A549 (cell line): ENCODE measurements around the gene PRRT4. TPM values are rescaled to one million over a fixed set of nuclear protein-coding genes. Genes with fewer than 3 reads are reported as not detected.
A peak's percentile ranks its signal among the peaks of the same experiment; 100 is the strongest.

ENCODE experiments used
- ATAC-seq, 2 experiments: fragments of 200-7000 bp in 1 of 2; fragments of >200 bp in 1 of 2; cut with Nextera tagmentation in 1 of 2; cut with Tn5 transposase in 1 of 2; 3 replicates each; pipeline versions ENCODE4 v1.8.0 to v1.9.1; 2018 to 2020; ENCODE audit warnings: mild to moderate bottlenecking in 1 of 2, moderate library complexity in 1 of 2
- CTCF ChIA-PET: fragments of 300-600 bp; sonication (Branson Sonifier 250); formaldehyde crosslinking; extraction: SDS; loops from one replicate; lab custom pipeline; 2021; ENCODE audit warnings: antibody characterized with exemption, inconsistent platforms; lab: Yijun Ruan, JAX
- POLR2A ChIA-PET: fragments of 350-600 bp; formaldehyde crosslinking; extraction: SDS; loops from one replicate; lab custom pipeline; 2021; ENCODE audit warnings: antibody characterized with exemption, inconsistent platforms; lab: Yijun Ruan, JAX
- DNase-seq, 2 experiments: peaks; one replicate each; pipeline versions ENCODE4 v3.0.0 to v3.0.0-alpha.2; 2011 to 2016; ENCODE audit warnings: low read depth in 1 of 2, low spot score in 1 of 2
- FAIRE-seq: peaks from 2 replicates; lab custom pipeline; 2011; peaks lifted over from hg19 to GRCh38; lab: Jason Lieb, UNC
- H3K27ac ChIP-seq, 2 experiments: fragments of >200 bp; sonication (Bioruptor Twin); formaldehyde crosslinking; 3 replicates each; pipeline ENCODE4 v1.5.1; 2016 to 2017
- H3K4me1 ChIP-seq: fragments of >200 bp; sonication (Bioruptor Twin); formaldehyde crosslinking; 3 replicates; pipeline ENCODE4 v1.6.1; 2016
- H3K4me2 ChIP-seq: fragments of >200 bp; sonication (Bioruptor Twin); formaldehyde crosslinking; 3 replicates; pipeline ENCODE4 v1.6.1; 2016
- H3K4me3 ChIP-seq: fragments of >200 bp; sonication (Bioruptor Twin); formaldehyde crosslinking; 3 replicates; pipeline ENCODE4 v1.5.1; 2016
- H3K9me3 ChIP-seq: fragments of >200 bp; sonication (Bioruptor Twin); formaldehyde crosslinking; 3 replicates; pipeline ENCODE4 v1.6.1; 2016
- BHLHE40 ChIP-seq: IDR thresholded peaks from 2 replicates; pipeline ENCODE4 v1.6.1; 2012; ENCODE audit warnings: low read depth, low read length, inconsistent platforms
- CTCF ChIP-seq: fragments of >200 bp; sonication (Bioruptor Twin); formaldehyde crosslinking; IDR thresholded peaks from 3 replicates; pipeline ENCODE4 v1.5.1; 2016
- ELK1 ChIP-seq: fragments of 150-350 bp; IDR thresholded peaks from 2 replicates; pipeline ENCODE4 v1.6.1; 2014; ENCODE audit warnings: low read depth, mild to moderate bottlenecking, low read length
- ESRRA ChIP-seq: fragments of 150-350 bp; IDR thresholded peaks from 2 replicates; pipeline ENCODE4 v1.6.1; 2014; ENCODE audit warnings: mild to moderate bottlenecking, low read length, borderline replicate concordance
- FOXS1 ChIP-seq: fragments of 250-450 bp; sonication (Bioruptor Pico); IDR thresholded peaks from 2 replicates; pipeline ENCODE4 v1.5.0; 2020; ENCODE audit warnings: mild to moderate bottlenecking, moderate library complexity
- GATA3 ChIP-seq: IDR thresholded peaks from 2 replicates; pipeline ENCODE4 v1.6.1; 2012; ENCODE audit warnings: borderline replicate concordance
- HDAC2 ChIP-seq: fragments of 200-600 bp; sonication (generic); IDR thresholded peaks from 2 replicates; pipeline ENCODE4 v1.6.1; 2016
- HES2 ChIP-seq: fragments of >200 bp; sonication (Bioruptor Twin); formaldehyde crosslinking; IDR thresholded peaks from 2 replicates; pipeline ENCODE4 v1.6.1; 2016
- HOXB13 ChIP-seq: fragments of 250-450 bp; sonication (Bioruptor Pico); IDR thresholded peaks from 2 replicates; pipeline ENCODE4 v1.5.0; 2020; ENCODE audit warnings: low read depth, mild to moderate bottlenecking, moderate library complexity
- JUN ChIP-seq, 2 experiments: fragments of >200 bp; sonication (Bioruptor Twin); formaldehyde crosslinking; IDR thresholded peaks; 2 replicates in 1 of 2; 3 replicates in 1 of 2; pipeline ENCODE4 v1.6.1; 2016 to 2017
- JUNB ChIP-seq: fragments of >200 bp; sonication (Bioruptor Twin); formaldehyde crosslinking; IDR thresholded peaks from 2 replicates; pipeline ENCODE4 v1.6.1; 2016
- MAZ ChIP-seq: fragments of 150-350 bp; IDR thresholded peaks from 2 replicates; pipeline ENCODE4 v1.6.1; 2014; ENCODE audit warnings: antibody characterized with exemption, low read depth, low read length, borderline replicate concordance
- POLR2A ChIP-seq: IDR thresholded peaks from 2 replicates; pipeline ENCODE4 v1.6.1; 2012; ENCODE audit warnings: mild to moderate bottlenecking, low read length
- RAD21 ChIP-seq, 2 experiments: fragments of >200 bp in 1 of 2; sonication (Bioruptor Twin) in 1 of 2; formaldehyde crosslinking in 1 of 2; IDR thresholded peaks in 1 of 2; conservative IDR thresholded peaks in 1 of 2; 2 replicates in 1 of 2; 3 replicates in 1 of 2; pipeline ENCODE4 v1.6.1; 2012 to 2018; ENCODE audit warnings: inconsistent platforms in 1 of 2
- RCOR1 ChIP-seq: fragments of 150-350 bp; IDR thresholded peaks from 2 replicates; pipeline ENCODE4 v1.6.1; 2014; ENCODE audit warnings: antibody characterized with exemption, low read length, low read depth
- REST ChIP-seq: fragments of 200-600 bp; sonication (generic); IDR thresholded peaks from 2 replicates; pipeline ENCODE4 v1.6.1; 2016; ENCODE audit warnings: antibody characterized with exemption, mild to moderate bottlenecking, moderate library complexity
- RFX5 ChIP-seq: fragments of 450-650 bp; IDR thresholded peaks from 2 replicates; pipeline ENCODE4 v1.7.1; 2014; ENCODE audit warnings: antibody characterized with exemption, mild to moderate bottlenecking, moderate library complexity
- SMC3 ChIP-seq: fragments of >200 bp; sonication (Bioruptor Twin); formaldehyde crosslinking; IDR thresholded peaks from 3 replicates; pipeline ENCODE4 v1.6.1; 2018; ENCODE audit warnings: inconsistent platforms
- SREBF2 ChIP-seq: fragments of 450-650 bp; IDR thresholded peaks from 2 replicates; pipeline ENCODE4 v1.6.1; 2014; ENCODE audit warnings: mild to moderate bottlenecking, moderate library complexity
- ZC3H11A ChIP-seq: fragments of 450-650 bp; IDR thresholded peaks from 2 replicates; pipeline ENCODE4 v1.6.1; 2014; ENCODE audit warnings: antibody characterized with exemption, mild to moderate bottlenecking
- WGBS: methylation state at CpG from one replicate; pipeline ENCODE4 v1.1.6; 2017; ENCODE audit errors: missing lambda C conversion rate; 5-methylcytosine and 5-hydroxymethylcytosine counted together
- polyA plus RNA-seq, 4 experiments: library from polyadenylated mRNA; depleted of rRNA in 3 of 4; stranded (reverse); fragments of >200 nt; fragmentation: RNase III in 1 of 4; extraction: RNeasy Plus Mini Kit Qiagen cat#74134 plus additional on column Dnase treatment in 1 of 4; gene quantifications; 2 replicates in 3 of 4; 3 replicates in 1 of 4; pipeline ENCODE4 v1.2.3, GENCODE V29; 2011 to 2017
- TF ChIP-seq, protein P1 (sequence below): fragments of 250-450 bp; sonication (Bioruptor Pico); IDR thresholded peaks from 2 replicates; pipeline ENCODE4 v1.5.0; 2021; ENCODE audit warnings: mild to moderate bottlenecking, moderate library complexity, borderline replicate concordance
- TF ChIP-seq, protein P2 (sequence below): fragments of 250-450 bp; sonication (Bioruptor Pico); IDR thresholded peaks from 2 replicates; pipeline ENCODE4 v1.5.0; 2020; ENCODE audit warnings: low read depth, mild to moderate bottlenecking, moderate library complexity
- TF ChIP-seq, protein P3 (sequence below): IDR thresholded peaks from 2 replicates; pipeline ENCODE4 v1.6.1; 2012

Gene PRRT4
- polyA plus RNA-seq, 2 of the 4 experiments (the other 2 are of a cell fraction), result 0.15 to 0.18 TPM

DNA sequence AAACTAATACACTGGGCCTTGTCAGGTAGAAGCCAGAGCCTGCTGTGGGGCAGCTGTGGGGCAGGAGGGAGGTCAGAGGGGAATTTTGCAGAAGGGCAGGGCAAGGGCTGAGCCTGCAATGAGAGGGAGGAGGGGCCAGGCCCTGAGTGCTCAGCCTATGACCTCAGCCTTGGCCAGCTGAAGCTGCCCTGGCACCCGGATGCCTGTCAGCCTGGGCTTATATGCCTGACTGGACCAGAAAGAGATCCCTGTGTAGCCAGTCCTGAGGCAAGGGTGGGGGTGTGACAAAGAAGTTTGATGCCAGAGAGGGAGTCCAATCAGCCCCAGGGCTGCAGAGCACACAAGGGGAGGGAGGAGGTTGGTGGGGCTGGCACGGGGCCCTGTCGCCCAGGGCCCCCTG is 22.3 kb upstream of the PRRT4 start:
- peak; percentile 6 to 24; a peak in 3 of 6 replicates for ATAC-seq

DNA sequence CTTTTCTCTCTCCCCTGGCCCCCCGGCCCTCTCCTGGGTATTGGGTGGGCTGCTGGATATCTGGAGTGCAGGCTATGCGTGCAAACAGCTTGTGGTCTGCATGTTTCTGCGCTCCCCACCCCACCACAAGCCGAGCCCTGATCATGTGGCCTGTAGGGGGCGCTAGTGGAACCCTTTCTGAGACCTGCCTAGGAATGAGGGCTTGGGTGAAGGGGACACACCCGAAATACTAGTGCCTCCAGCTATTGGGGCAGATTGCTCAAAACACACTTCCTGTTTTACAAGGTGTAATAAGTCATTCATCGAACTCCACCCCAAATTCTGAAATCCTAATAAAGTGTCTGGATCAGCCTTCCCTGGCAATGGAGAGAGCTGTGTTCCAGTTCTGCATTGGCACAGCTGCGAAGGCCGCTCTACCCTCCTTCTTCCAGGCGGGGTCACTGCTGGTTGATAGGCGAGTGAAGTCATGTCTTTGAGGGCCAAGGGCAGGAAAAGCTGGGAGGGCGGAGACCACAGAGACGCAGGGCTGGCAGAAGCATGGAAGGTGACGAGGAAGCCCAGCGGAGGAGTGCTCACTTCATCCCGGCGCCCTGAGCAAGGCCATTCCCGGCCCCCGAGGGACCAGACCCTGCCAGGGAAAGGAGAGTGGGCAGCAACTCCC is 19.8 kb upstream of the PRRT4 start:
- Histone ChIP-seq H3K4me3 (no peak overlapping the region), H3K27ac (no peak overlapping the region), H3K4me1 (no peaks in the 10 kb centered on the region), H3K9me3 (no peaks in the 10 kb centered on the region), H3K4me2 (no peak overlapping the region)
- 54% methylated on average over 19 of the region's 19 CpGs for WGBS
- POLR2A ChIA-PET, result interaction anchor here (1.3 kb wide), 1 partner anchor 37 kb away, joined by 3 read pairs; the partner anchor contains the start of gene RBM28
- CTCF ChIA-PET, result interaction anchor here (0.9 to 38.8 kb wide), 12 partner anchors 8 to 45 kb away, joined by 3 to 800 read pairs (median 4); partner anchors contain the start of gene RBM28
- TF ChIP-seq, protein P1, sequence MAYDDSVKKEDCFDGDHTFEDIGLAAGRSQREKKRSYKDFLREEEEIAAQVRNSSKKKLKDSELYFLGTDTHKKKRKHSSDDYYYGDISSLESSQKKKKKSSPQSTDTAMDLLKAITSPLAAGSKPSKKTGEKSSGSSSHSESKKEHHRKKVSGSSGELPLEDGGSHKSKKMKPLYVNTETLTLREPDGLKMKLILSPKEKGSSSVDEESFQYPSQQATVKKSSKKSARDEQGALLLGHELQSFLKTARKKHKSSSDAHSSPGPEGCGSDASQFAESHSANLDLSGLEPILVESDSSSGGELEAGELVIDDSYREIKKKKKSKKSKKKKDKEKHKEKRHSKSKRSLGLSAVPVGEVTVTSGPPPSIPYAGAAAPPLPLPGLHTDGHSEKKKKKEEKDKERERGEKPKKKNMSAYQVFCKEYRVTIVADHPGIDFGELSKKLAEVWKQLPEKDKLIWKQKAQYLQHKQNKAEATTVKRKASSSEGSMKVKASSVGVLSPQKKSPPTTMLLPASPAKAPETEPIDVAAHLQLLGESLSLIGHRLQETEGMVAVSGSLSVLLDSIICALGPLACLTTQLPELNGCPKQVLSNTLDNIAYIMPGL (CRISPR knock-in tag), result no peak
- peak; percentile 48 for TF ChIP-seq CTCF
- TF ChIP-seq ELK1, result no peak
- TF ChIP-seq, protein P2, sequence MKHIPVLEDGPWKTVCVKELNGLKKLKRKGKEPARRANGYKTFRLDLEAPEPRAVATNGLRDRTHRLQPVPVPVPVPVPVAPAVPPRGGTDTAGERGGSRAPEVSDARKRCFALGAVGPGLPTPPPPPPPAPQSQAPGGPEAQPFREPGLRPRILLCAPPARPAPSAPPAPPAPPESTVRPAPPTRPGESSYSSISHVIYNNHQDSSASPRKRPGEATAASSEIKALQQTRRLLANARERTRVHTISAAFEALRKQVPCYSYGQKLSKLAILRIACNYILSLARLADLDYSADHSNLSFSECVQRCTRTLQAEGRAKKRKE (CRISPR knock-in tag), result no peak
- no peak for TF ChIP-seq JUNB
- TF ChIP-seq GATA3, result no peak
- FAIRE-seq (no peak), ATAC-seq (peak in 1 of 2 experiments; percentile 73; a peak in 3 of 6 replicates), DNase-seq (no peak)

More for the DNA sequence above, 22.3 kb upstream of the PRRT4 start:
- no peak for FAIRE-seq
- DNase-seq, result no peak
- Histone ChIP-seq H3K27ac (no peak overlapping the region), H3K9me3 (no peaks in the 10 kb centered on the region), H3K4me2 (no peak overlapping the region), H3K4me1 (no peaks in the 10 kb centered on the region), H3K4me3 (no peak overlapping the region)
- 52% methylated on average over 3 of the region's 3 CpGs for WGBS
- ChIA-PET POLR2A (interaction anchor here (1.2 kb wide), 1 partner anchor 40 kb away, joined by 3 read pairs; the partner anchor contains the start of gene RBM28), CTCF (interaction anchor here (1.1 to 38.8 kb wide), 4 partner anchors 8 to 42 kb away, joined by 4 to 800 read pairs (median 156); partner anchors contain the start of gene RBM28)
- TF ChIP-seq SMC3, result no peak
- no peak for TF ChIP-seq HES2
- no peak for TF ChIP-seq SREBF2
- no peak for TF ChIP-seq MAZ
- no peak for TF ChIP-seq BHLHE40
- TF ChIP-seq HOXB13 (CRISPR knock-in tag), result no peak
- TF ChIP-seq ESRRA, result no peak
- TF ChIP-seq, protein P3, sequence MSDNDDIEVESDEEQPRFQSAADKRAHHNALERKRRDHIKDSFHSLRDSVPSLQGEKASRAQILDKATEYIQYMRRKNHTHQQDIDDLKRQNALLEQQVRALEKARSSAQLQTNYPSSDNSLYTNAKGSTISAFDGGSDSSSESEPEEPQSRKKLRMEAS, result no peak
- TF ChIP-seq RFX5, result no peak
- TF ChIP-seq ZC3H11A, result no peak
- TF ChIP-seq JUN (IDR thresholded peaks at IDR 0.05), result no peak
- TF ChIP-seq HDAC2, result no peak
- TF ChIP-seq RAD21 (conservative IDR thresholded peaks at IDR 0.05 in 1 of 2, IDR thresholded peaks at IDR 0.05 in 1 of 2), result no peak
- no peak for TF ChIP-seq POLR2A
- no peak for TF ChIP-seq FOXS1 (CRISPR knock-in tag)
- TF ChIP-seq RCOR1, result no peak
- TF ChIP-seq ELK1, result no peak
- no peak for TF ChIP-seq REST
